ENCODE results near the gene BMP7. TPM values are rescaled to one million over a fixed set of nuclear protein-coding genes. Genes with fewer than 3 reads are reported as not detected.

BMP7 gene
- total RNA-seq, 1 donor from 2014 or later, result not detected

DNA sequence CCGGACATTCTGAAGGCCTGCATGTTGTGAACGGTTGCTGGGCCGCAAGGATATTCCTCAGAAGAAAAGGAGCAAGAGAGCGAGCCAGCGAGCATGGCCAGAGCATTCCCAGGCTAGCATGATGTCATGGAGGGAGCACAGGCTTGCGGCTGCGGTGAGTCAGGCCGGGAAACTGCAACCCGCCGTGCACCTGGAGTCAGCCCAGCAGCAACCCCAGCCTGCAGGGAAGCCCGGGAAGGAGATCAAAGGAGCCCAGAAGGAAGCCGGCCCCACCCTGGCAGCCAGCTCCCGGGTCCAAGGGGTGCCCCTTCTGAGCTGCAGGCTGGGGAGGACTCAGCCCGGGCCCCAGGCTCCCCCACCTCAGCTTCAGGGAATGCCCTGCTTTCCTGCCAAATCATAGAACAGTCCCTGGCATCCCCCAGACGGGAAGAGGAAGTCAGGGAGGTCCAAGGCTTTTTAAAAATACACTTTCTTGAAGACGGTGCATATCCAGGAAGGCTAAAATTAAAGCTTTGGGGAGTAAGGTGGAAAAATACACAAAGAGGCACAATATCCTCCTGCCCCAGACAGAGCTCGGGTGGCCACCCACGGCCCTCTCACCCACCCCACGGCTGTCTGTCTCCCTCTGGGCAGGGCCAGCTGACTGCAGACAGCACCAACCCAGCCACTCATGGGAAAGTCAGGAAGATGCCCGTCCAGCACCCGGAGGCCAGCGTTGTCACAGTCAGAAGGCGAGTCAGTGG, 53.7 kb downstream of the BMP7 start:
- no peaks in the 10 kb centered on the region for H3K36me3 Mint-ChIP-seq (ENCODE audit: low read depth)
- peaks cover 9% of the 10 kb centered on the region for H3K27me3 Mint-ChIP-seq
- TF ChIP-seq, protein P1, sequence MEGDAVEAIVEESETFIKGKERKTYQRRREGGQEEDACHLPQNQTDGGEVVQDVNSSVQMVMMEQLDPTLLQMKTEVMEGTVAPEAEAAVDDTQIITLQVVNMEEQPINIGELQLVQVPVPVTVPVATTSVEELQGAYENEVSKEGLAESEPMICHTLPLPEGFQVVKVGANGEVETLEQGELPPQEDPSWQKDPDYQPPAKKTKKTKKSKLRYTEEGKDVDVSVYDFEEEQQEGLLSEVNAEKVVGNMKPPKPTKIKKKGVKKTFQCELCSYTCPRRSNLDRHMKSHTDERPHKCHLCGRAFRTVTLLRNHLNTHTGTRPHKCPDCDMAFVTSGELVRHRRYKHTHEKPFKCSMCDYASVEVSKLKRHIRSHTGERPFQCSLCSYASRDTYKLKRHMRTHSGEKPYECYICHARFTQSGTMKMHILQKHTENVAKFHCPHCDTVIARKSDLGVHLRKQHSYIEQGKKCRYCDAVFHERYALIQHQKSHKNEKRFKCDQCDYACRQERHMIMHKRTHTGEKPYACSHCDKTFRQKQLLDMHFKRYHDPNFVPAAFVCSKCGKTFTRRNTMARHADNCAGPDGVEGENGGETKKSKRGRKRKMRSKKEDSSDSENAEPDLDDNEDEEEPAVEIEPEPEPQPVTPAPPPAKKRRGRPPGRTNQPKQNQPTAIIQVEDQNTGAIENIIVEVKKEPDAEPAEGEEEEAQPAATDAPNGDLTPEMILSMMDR (IDR thresholded peaks at IDR 0.05), result no peak
- CTCF ChIA-PET, result no interaction called here
- POLR2A ChIA-PET, result no interaction called here
- intact Hi-C loops (cut with micrococcal nuclease), result no loop called here
- H3K9me3 Mint-ChIP-seq, result no peaks in the 10 kb centered on the region
- no peak overlapping the region for H3K4me3 Mint-ChIP-seq
- no peak overlapping the region for H3K27ac Mint-ChIP-seq
- H3K4me1 Mint-ChIP-seq, result no peaks in the 10 kb centered on the region
- DNase-seq (no peak), ATAC-seq (ENCODE audit: low read depth) (no peak)

DNA sequence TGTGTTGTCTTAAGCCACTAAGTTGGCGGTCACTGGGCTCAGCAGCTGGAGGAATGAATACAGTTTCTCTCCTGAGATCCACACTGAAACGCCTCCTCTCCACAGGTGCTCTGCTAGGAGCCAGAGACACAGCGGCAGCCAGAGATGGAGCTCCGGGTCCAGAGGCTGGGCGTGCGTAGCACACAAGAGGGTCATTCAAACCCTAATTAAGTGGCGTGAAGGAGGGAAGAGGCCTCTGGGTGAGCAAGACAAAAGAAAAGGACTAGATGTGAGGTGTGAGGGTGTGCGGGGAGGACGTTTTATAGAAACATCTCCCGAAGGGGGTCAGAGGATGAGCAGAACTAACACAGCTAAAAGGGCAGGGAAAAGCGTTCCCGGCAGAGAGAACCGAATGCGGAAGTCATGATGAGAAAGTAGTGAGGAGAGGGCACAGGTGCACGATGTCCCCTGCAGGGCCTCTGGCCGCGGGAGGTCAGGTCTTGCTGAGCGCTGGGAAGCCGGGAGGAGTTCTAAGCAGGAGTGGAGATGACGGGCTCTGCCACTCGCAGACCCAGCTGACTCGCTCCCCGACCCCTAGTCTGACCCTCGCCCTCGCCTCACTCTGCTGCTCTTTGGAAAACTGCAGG, 54.4 kb downstream of the BMP7 start:
- ATAC-seq (ENCODE audit: low read depth) (no peak), DNase-seq (no peak)
- Mint-ChIP-seq H3K36me3 (ENCODE audit: low read depth) (no peaks in the 10 kb centered on the region), H3K4me1 (no peaks in the 10 kb centered on the region), H3K27me3 (peaks cover 9% of the 10 kb centered on the region), H3K27ac (no peak overlapping the region), H3K4me3 (no peak overlapping the region), H3K9me3 (no peaks in the 10 kb centered on the region)
- CTCF ChIA-PET, result no interaction called here
- POLR2A ChIA-PET, result no interaction called here
- intact Hi-C loops (cut with micrococcal nuclease), result no loop called here
- TF ChIP-seq, protein P1 (IDR thresholded peaks at IDR 0.05), result no peak

DNA sequence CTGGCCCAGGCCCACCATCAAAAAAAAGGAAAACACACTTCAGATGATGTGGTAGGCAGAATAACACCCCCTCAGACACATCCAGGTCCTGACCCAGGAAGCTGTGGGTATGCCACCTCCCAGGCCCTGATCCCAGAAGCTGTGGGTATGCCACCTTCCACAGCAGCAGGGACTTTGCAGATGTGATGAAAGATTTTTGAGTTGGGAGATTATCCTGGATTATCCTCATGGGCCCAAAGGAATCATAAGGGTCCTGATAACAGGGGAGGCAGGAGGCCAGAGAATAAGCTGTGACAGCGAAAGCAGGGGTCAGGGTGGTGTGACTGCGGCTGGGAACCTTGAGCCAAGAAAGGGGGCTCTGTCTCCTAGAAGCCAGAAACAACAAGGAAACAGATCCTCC, 55.0 kb downstream of the BMP7 start:
- Mint-ChIP-seq H3K27ac (no peak overlapping the region), H3K27me3 (peaks cover 9% of the 10 kb centered on the region), H3K4me1 (no peaks in the 10 kb centered on the region), H3K9me3 (no peaks in the 10 kb centered on the region), H3K36me3 (ENCODE audit: low read depth) (no peaks in the 10 kb centered on the region), H3K4me3 (no peak overlapping the region)
- intact Hi-C loops (cut with micrococcal nuclease), result no loop called here
- TF ChIP-seq, protein P1 (IDR thresholded peaks at IDR 0.05), result no peak
- no peak for ATAC-seq (ENCODE audit: low read depth)
- DNase-seq, result no peak
- ChIA-PET POLR2A (no interaction called here), CTCF (no interaction called here)

DNA sequence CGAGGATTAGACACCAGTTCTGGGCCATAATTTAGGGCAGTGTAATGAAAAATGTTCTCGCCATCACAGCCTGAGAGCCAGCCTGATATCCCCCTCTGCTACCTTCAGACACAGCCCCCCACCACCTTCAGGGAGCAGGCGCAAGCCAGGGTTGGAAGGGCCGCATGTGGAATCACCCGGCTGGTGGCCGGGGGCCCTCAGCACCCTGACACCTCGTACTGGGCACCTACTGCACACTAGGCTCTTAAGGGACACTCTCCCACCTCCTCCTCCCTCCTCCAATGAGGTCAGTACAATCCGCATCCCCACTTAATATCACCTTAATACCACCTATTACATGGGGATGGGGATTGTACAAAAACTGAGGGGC, 55.5 kb downstream of the BMP7 start:
- H3K27me3 Mint-ChIP-seq, result peaks cover 9% of the 10 kb centered on the region
- H3K4me3 Mint-ChIP-seq, result no peak overlapping the region
- POLR2A ChIA-PET, result no interaction called here

More for the DNA sequence above, 55.5 kb downstream of the BMP7 start:
- H3K9me3 Mint-ChIP-seq, result no peaks in the 10 kb centered on the region
- DNase-seq, result no peak
- CTCF ChIA-PET, result no interaction called here
- H3K36me3 Mint-ChIP-seq (ENCODE audit: low read depth), result no peaks in the 10 kb centered on the region
- no peak overlapping the region for H3K27ac Mint-ChIP-seq
- H3K4me1 Mint-ChIP-seq, result no peaks in the 10 kb centered on the region
- intact Hi-C loops (cut with micrococcal nuclease), result no loop called here
- TF ChIP-seq, protein P1 (IDR thresholded peaks at IDR 0.05), result no peak
- ATAC-seq (ENCODE audit: low read depth), result no peak
